Activated CD4-positive, alpha-beta T cell treated with anti-CD3 and anti-CD28 coated beads for 24 hours (primary cell): ENCODE data around the gene BCR.

ENCODE experiments used
- DNase-seq, 2 donors: peaks; one replicate each; pipeline ENCODE4 v3.0.0-alpha.2; 2020; ENCODE audit warnings: low read depth in 2 of 2

The BCR gene

GRCh38 chr22:23243859-23244689 is 63.8 kb downstream of the BCR start:
- DNase-seq = no peak

DNA sequence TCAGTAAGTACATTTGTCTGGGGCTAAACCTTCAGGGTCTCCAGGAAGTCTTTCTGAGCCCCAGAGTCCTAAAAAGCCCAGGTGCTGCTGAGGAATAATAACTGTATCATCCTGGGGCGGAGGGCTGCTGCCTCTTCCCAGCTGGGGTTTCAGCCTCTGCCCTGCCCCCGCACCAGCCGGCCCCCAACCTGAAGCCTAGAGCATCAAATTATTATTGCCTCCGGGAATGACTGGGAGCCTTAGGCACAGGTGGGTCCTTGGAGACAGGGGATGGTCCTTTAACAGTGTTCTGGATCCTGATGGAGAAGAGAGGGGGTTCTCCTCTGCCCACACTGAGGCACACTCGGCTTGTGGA is 64.4 kb downstream of the BCR start:
- no peak for DNase-seq

- DNase-seq = no peak
Observed at GRCh38 chr22:23245045-23245798, 64.9 kb downstream of the BCR start.

DNA sequence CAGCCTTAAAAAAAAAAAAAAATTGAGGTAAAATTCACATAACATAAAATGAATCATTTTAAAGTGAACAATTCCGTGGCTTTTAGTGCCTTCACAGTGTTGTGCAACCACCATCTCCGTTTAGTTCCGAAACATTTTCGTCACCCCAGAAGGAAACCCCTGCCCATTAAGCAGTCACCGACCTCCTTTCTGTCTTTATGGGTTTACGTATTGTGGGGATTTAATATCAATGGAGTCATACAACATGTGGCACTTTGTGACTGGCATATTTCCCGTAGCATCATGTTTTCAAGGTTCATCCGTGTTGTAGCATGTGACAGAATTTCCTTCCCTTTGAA is 65.5 kb downstream of the BCR start:
- no peak for DNase-seq

GRCh38 chr22:23246982-23247766 is 66.9 kb downstream of the BCR start:
- no peak for DNase-seq

GRCh38 chr22:23248583-23248982 is 68.3 kb downstream of the BCR start:
- DNase-seq = no peak

- DNase-seq = no peak
Observed at GRCh38 chr22:23250056-23250784, 69.9 kb downstream of the BCR start.

DNA sequence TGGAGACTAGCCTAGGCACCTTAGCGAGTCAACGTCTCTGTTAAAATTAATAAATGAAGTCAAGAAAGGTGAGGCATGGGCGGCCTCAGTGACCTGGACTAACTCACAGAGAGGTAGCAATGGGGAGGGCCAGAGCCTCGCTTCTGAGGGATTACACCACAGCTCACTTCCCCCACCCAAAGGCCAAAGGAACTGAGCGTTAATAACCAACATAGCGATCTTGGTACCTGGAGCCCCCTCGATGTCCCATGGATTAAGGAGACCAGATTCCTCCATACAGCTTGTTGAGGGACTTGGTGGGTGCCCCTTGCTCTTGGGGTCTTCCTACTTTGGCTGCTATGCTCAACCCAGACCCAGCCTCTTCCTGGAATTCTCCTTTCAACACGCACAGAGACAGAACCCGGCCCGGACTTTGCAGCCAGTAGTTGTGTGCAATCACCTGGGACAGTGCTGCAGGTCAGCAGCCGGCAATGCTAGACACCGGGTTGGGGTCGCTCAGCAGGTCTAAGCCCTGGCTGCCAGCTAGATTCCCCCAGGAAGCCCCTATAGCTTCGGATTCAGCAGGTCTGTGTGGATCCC is 70.6 kb downstream of the BCR start:
- no peak for DNase-seq

- DNase-seq = no peak
Observed at GRCh38 chr22:23251445-23252093, 71.3 kb downstream of the BCR start.

GRCh38 chr22:23253475-23254055 is 73.3 kb downstream of the BCR start:
- no peak for DNase-seq

DNA sequence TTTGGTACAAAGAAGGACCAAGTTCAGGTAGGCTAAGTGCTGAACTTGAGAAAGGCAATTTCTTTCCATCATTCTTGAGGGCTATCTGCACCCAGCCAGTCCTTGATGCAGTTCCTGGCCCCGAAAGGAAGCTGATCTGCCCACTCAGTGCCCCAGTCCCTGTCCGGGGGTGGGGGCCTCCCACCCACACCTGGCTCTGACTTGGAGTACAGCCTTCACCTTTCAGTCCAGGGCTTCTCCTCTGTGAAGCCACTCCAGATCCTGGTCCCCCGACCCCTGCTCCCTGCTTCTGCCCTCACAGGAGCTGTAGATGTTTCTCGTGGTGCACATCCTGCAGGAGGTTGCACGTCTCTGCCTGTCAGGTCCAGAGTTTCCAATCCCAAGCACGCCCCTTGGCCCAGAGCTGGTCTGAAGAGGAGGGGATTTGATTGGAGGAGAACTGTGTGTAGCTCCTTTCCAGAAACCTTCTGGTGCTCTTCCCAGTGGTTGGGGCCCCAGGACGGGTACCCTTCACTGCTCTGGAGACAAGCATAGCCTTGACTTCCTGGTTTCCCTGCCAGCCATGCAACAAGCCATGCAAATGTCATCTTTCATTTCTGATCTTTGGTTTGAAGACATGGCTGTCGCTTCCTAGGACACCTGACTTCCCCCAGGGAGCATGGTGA is 75.3 kb downstream of the BCR start:
- no peak for DNase-seq

- no peak for DNase-seq
Observed at GRCh38 chr22:23256171-23256932, 76.0 kb downstream of the BCR start.

DNA sequence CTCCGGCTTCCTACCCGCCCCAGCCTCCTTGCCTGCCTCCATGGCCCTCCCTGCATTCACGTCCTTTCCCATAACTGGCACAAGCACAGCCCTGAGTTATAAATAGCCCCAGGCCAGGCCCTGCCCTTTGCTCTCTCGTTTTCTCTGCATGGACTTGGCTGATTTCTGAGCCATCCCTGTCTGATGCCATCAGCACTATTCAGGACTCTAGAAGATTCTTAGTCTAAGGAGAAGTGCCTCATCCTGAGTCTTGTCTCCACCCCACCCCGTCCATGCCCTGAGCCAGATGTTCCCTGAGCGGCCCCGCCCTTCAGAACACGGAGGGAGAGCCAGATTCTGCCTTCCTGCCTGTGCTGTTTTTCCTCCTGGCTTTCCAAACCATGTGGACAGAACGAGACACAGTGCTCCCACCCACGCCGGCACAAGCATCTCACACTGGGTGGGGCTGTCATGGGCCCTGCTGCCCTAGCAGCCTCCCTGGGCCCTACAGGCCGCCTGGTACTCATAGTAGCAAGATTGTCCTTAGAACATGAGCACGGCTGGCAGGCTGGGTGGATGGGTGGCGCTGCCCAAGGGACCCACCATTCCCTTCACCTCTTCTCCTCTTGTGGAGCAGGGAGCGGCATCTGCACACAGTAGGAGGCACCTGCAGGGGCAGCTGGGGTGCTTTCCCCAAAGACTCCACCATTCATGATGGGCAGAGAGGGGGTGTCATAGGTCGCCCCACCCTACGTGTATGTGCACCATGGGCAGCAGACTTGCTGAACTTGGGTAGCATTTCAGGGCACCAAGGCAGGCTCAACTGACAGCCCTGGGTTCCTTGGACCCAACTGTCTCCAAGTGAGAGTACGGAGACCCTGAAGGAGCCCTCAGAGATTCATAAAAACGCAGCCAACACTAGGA is 76.9 kb downstream of the BCR start:
- no peak for DNase-seq

- DNase-seq = no peak
Observed at GRCh38 chr22:23257889-23258825, 77.8 kb downstream of the BCR start.

DNA sequence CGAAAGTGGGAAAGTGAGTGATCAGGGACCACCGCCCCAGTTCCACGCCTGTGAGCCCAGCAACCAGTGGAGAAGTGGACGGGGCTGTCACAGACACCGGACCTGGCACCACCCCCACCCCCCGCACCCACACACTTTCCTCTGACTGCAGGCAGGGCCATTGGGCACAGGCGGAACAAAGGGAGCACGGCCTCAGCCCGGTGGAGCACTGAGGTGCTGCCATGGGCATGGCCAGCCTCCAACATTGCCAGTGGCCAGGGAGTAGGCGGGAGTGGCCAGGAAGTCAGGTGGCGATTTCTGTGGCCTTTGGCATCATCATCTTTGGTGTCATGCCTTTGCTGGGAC is 78.5 kb downstream of the BCR start:
- no peak for DNase-seq

DNA sequence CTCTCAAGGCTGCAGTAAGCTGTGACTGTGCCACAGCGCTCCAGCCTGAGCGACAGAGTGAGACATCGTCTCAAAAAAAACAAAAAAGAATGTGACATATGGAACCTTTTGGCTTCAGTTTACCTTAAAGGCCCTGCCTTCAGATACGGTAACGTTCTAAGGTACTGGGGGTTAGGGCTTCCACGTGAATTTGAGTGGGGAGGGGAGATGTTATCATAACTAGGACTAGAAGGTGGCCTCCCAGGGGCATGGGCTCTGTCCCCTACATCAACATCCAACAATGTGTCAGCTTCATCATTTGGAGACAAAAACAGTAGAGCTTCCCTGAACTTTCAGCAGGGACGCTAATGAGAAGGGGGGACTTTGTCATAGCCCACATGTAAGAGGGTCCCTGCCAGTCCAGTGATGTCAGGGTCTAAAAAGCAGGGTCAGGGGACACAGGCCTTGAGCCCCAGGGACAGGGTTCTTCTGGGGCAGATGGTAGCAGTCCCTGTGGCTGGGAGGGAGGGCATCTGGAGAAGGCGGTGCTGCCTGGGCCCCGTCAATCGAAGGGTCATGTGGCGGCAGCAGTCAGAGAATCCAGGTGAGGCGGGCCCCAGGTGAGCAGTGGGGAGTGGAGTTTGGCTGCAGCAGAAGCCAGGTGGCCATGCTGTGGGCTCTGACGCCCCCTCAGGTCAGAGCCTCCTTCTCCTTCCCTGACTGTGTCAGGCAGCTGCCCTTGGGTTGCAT is 79.8 kb downstream of the BCR start:
- no peak for DNase-seq
